ENCODE results near the gene CDC42.
"Not testable (repeated sequence)": the region's sequence is repeated elsewhere in the genome, so short reads cannot be mapped to it uniquely, and the experiment has no call there.

GRCh38 chr1:22092026-22092768 is 39.7 kb downstream of the CDC42 start:
- not testable (repeated sequence) for TF ChIP-seq CTCF (conservative IDR thresholded peaks at IDR 0.05 in 1 of 2, IDR thresholded peaks at IDR 0.05 in 1 of 2; ENCODE audit: extremely low read depth in 1 of 2, insufficient read depth in 1 of 2, low read depth in 1 of 2, low read length in 2 of 2); EZH2 (IDR thresholded peaks at IDR 0.05; ENCODE audit: borderline replicate concordance, low read length)
